GM19463 (cell line): ENCODE results near the gene AP1G2.

Source experiments
- ATAC-seq: cut with Tn5 transposase; IDR thresholded peaks from one replicate; pipeline ENCODE4 v1.9.1; 2021; ENCODE audit warnings: mild to moderate bottlenecking, moderate library complexity; ENCODE audit not compliant: unreplicated experiment

AP1G2 gene

GRCh38 chr14:23520899-23521533 lies 46.6 kb downstream of the AP1G2 start:
- ATAC-seq, result no peak

GRCh38 chr14:23518709-23519108 lies 48.9 kb downstream of the AP1G2 start:
- ATAC-seq, result no peak

GRCh38 chr14:23517650-23518326 lies 49.8 kb downstream of the AP1G2 start:
- ATAC-seq, result no peak

- ATAC-seq, result no peak
Measured at GRCh38 chr14:23514644-23514957, 53.0 kb downstream of the AP1G2 start.

GRCh38 chr14:23513818-23514643 lies 53.6 kb downstream of the AP1G2 start:
- ATAC-seq, result no peak

- ATAC-seq, result no peak
Measured at GRCh38 chr14:23513005-23513817, 54.4 kb downstream of the AP1G2 start.

- no peak for ATAC-seq
Measured at GRCh38 chr14:23512156-23512555, 55.4 kb downstream of the AP1G2 start.
